ENCODE data around the gene SH3BGRL2.

GRCh38 chr6:79631693-79632172, 604 bp downstream of the SH3BGRL2 start:
- no peak for TF ChIP-seq SUZ12 (IDR thresholded peaks at IDR 0.05; ENCODE audit: extremely low read depth, insufficient read depth, insufficient read length)
- TF ChIP-seq ZNF274 (IDR thresholded peaks at IDR 0.05; ENCODE audit: low read depth, low read length): no peak
- no peak for TF ChIP-seq YY1 (IDR thresholded peaks at IDR 0.05; ENCODE audit: insufficient read depth, insufficient read length)

Data from NT2/D1 (cell line).